ENCODE measurements around the gene TRPM3.

DNA sequence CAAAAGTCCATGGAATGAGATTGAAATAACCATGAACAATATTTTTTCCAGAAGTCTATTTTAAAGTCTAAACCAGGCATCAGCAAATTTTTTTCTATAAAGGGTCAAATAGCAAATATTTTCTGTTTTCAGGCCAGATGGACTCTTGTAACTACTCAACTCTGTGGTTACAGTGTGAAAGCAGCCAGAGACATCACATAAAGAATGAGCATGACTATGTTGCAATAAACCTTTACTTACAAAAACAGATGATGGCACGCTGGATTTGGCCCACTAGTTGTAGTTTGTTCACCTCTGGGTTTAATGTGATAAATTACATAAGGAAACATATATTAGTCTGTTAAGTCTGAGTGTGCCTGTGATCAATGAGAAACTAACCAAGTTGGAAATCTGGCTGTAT lies 319.2 kb downstream of the TRPM3 start:
- no peak for TF ChIP-seq CTCF (IDR thresholded peaks at IDR 0.05)
- no peak for TF ChIP-seq POLR2A (IDR thresholded peaks at IDR 0.05)
